Measurements from ENCODE around the gene KRT2. TPM values are rescaled to one million over a fixed set of nuclear protein-coding genes. Genes with fewer than 3 reads are reported as not detected.

The KRT2 gene
- total and polyA plus RNA-seq, 8 donors = not detected

DNA sequence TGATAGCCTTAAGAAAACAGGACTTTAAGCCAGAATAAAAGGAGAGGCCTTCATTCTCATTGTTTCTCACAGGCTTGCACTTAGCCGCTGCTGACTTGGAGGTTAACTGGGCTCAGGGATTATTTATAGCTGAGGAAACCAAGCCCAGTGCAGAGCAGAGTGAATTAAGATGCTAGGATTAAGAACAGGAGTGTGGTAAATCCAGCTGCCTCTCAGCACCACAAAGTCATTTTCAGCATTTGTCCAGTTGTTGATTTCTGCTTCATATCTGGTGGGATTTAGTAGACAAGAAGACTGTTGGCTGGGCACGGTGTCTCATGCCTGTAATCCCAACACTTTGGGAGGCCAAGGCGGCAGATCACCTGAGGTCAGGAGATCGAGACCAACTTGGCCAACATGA, 19.4 kb downstream of the KRT2 start:
- no peak overlapping the region for H3K4me3 ChIP-seq
- 45 to 78% (median 78%) methylated on average over 4 of the region's 4 CpGs for WGBS, 5 donors

GRCh38 chr12:52631676-52632459, 20.1 kb downstream of the KRT2 start:
- no peak for TF ChIP-seq CTCF (IDR thresholded peaks at IDR 0.05)
- TF ChIP-seq POLR2A (IDR thresholded peaks at IDR 0.05) = no peak
- TF ChIP-seq EP300 (IDR thresholded peaks at IDR 0.05) = no peak
- no peak for DNase-seq
- Histone ChIP-seq H3K27ac (no peak overlapping the region), H3K4me1 (peaks cover 0 to 13% (median 0%) of the 10 kb centered on the region in 4 donors), H3K4me3 (no peak overlapping the region), H3K27me3 (no peaks in the 10 kb centered on the region), H3K36me3 (no peaks in the 10 kb centered on the region), H3K9me3 (no peaks in the 10 kb centered on the region)
- 77 to 83% (median 79%) methylated on average over 6 of the region's 6 CpGs for WGBS, 5 donors
- intact Hi-C loops (cut with DNase I; ENCODE audit: low total_unique reads) = no loop called here

More for the DNA sequence above, 19.4 kb downstream of the KRT2 start:
- no peak for DNase-seq
- H3K9me3 ChIP-seq = no peaks in the 10 kb centered on the region
- intact Hi-C loops (cut with DNase I; ENCODE audit: low total_unique reads) = no loop called here
- TF ChIP-seq EP300 (IDR thresholded peaks at IDR 0.05) (no peak), CTCF (IDR thresholded peaks at IDR 0.05) (no peak), POLR2A (IDR thresholded peaks at IDR 0.05) (no peak), POLR2AphosphoS5 (IDR thresholded peaks at IDR 0.05) (no peak)
- H3K4me1 ChIP-seq = peaks cover 0 to 13% (median 0%) of the 10 kb centered on the region in 4 donors
- no peak overlapping the region for H3K27ac ChIP-seq
- H3K36me3 ChIP-seq = no peaks in the 10 kb centered on the region
- H3K27me3 ChIP-seq = no peaks in the 10 kb centered on the region

- Histone ChIP-seq H3K9me3 (no peaks in the 10 kb centered on the region), H3K27me3 (no peaks in the 10 kb centered on the region), H3K4me1 (peaks cover 0 to 13% (median 0%) of the 10 kb centered on the region in 4 donors), H3K4me3 (no peak overlapping the region), H3K36me3 (no peaks in the 10 kb centered on the region), H3K27ac (no peak overlapping the region)
- 54 to 67% (median 60%) methylated on average over 4 of the region's 4 CpGs for WGBS, 5 donors
- DNase-seq = no peak
- intact Hi-C loops (cut with DNase I; ENCODE audit: low total_unique reads) = no loop called here
- no peak for TF ChIP-seq POLR2AphosphoS5 (IDR thresholded peaks at IDR 0.05)
- TF ChIP-seq CTCF (IDR thresholded peaks at IDR 0.05) = no peak
- TF ChIP-seq POLR2A (IDR thresholded peaks at IDR 0.05) = no peak
- TF ChIP-seq EP300 (IDR thresholded peaks at IDR 0.05) = no peak
Observed at GRCh38 chr12:52631264-52631663, 20.7 kb downstream of the KRT2 start.

- 58 to 72% (median 69%) methylated on average over 4 of the region's 4 CpGs for WGBS, 5 donors
- Histone ChIP-seq H3K27me3 (no peaks in the 10 kb centered on the region), H3K36me3 (no peaks in the 10 kb centered on the region), H3K4me3 (no peak overlapping the region), H3K9me3 (no peaks in the 10 kb centered on the region), H3K27ac (no peak overlapping the region), H3K4me1 (peaks cover 0 to 13% (median 0%) of the 10 kb centered on the region in 4 donors)
- intact Hi-C loops (cut with DNase I; ENCODE audit: low total_unique reads) = no loop called here
- no peak for DNase-seq
- TF ChIP-seq EP300 (IDR thresholded peaks at IDR 0.05) = no peak
- TF ChIP-seq POLR2AphosphoS5 (IDR thresholded peaks at IDR 0.05) = no peak
Observed at GRCh38 chr12:52630599-52631200, 21.3 kb downstream of the KRT2 start.
